Neural cell (in vitro differentiated cells): ENCODE data around the gene CLPSL2. TPM values are rescaled to one million over a fixed set of nuclear protein-coding genes. Genes with fewer than 3 reads are reported as not detected.

ENCODE experiments used
- H2AFZ ChIP-seq: fragments of 200-600, 300-800 bp; sonication (generic), shearing (Covaris generic); 2 replicates; pipeline ENCODE4 v1.6.0; 2014; ENCODE audit warnings: low read depth, mild to moderate bottlenecking, antibody characterized with exemption, low read length, moderate library complexity
- H3F3A ChIP-seq: fragments of 200-600 bp; shearing (Covaris generic); 2 replicates; pipeline ENCODE4 v1.6.1; 2016; ENCODE audit warnings: mild to moderate bottlenecking, moderate library complexity, mixed read lengths, antibody characterized with exemption, low read length; ENCODE audit not compliant: insufficient read depth, poor library complexity, severe bottlenecking
- H3K27ac ChIP-seq: fragments of 200-600, 300-800 bp; sonication (generic), shearing (Covaris generic); 2 replicates; pipeline ENCODE4 v1.5.1; 2014; ENCODE audit warnings: mild to moderate bottlenecking, low read length, moderate library complexity
- H3K27me3 ChIP-seq: fragments of 300-800, 200-600 bp; sonication (generic), shearing (Covaris generic); 2 replicates; pipeline ENCODE4 v1.6.0; 2014; ENCODE audit warnings: mild to moderate bottlenecking, low read depth, low read length, moderate library complexity; ENCODE audit not compliant: insufficient read depth
- H3K36me3 ChIP-seq: fragments of 300-800, 200-600 bp; sonication (generic), shearing (Covaris generic); 2 replicates; pipeline ENCODE4 v1.5.1; 2014; ENCODE audit warnings: mild to moderate bottlenecking, antibody characterized with exemption, low read length, moderate library complexity; ENCODE audit not compliant: insufficient read depth
- H3K4me2 ChIP-seq: fragments of 300-800, 200-600 bp; sonication (generic), shearing (Covaris generic); 2 replicates; pipeline ENCODE4 v1.6.0; 2014; ENCODE audit warnings: mild to moderate bottlenecking, low read length
- H3K4me3 ChIP-seq: fragments of 300-800, 200-600 bp; sonication (generic), shearing (Covaris generic); 2 replicates; pipeline ENCODE4 v1.5.1; 2014; ENCODE audit warnings: mild to moderate bottlenecking, low read length, moderate library complexity
- H3K79me2 ChIP-seq: fragments of 200-600 bp; shearing (Covaris generic); replicated peaks from 2 replicates; pipeline ENCODE4 v1.6.0; 2014; ENCODE audit warnings: mild to moderate bottlenecking, low read length, moderate library complexity; ENCODE audit not compliant: insufficient read depth
- H3K9ac ChIP-seq: fragments of 300-800, 200-600 bp; sonication (generic), shearing (Covaris generic); 2 replicates; pipeline ENCODE4 v1.6.1; 2016; ENCODE audit warnings: mild to moderate bottlenecking, low read length, mixed read lengths
- H3K9me2 ChIP-seq: fragments of 200-600 bp; shearing (Covaris generic); 2 replicates; pipeline ENCODE4 v1.6.1; 2016; ENCODE audit warnings: mild to moderate bottlenecking, low read length, mixed read lengths; ENCODE audit not compliant: insufficient read depth
- H3K9me3 ChIP-seq: fragments of 200-600, 300-800 bp; sonication (generic), shearing (Covaris generic); 2 replicates; pipeline ENCODE4 v1.6.1; 2016; ENCODE audit warnings: mild to moderate bottlenecking, mixed run types, low read length, moderate library complexity, mixed read lengths
- H4K20me1 ChIP-seq: fragments of 200-600 bp; shearing (Covaris generic); 2 replicates; pipeline ENCODE4 v1.6.1; 2016; ENCODE audit warnings: mild to moderate bottlenecking, mixed run types; ENCODE audit not compliant: insufficient read depth
- CTCF ChIP-seq: fragments of 450-650 bp; IDR thresholded peaks from 2 replicates; pipeline ENCODE4 v1.5.1; 2014; ENCODE audit warnings: antibody characterized with exemption, mild to moderate bottlenecking, moderate library complexity; ENCODE audit not compliant: poor library complexity, severe bottlenecking
- EP300 ChIP-seq: fragments of 450-650 bp; conservative IDR thresholded peaks from 2 replicates; pipeline ENCODE4 v1.6.1; 2014; ENCODE audit warnings: antibody characterized with exemption, mild to moderate bottlenecking, moderate library complexity; ENCODE audit not compliant: poor library complexity, severe bottlenecking
- EZH2 ChIP-seq: fragments of 200-600, 300-800 bp; shearing (Covaris generic), sonication (generic); IDR thresholded peaks from 2 replicates; pipeline ENCODE4 v1.6.1; 2014; ENCODE audit warnings: antibody characterized with exemption, low read length, borderline replicate concordance, mild to moderate bottlenecking; ENCODE audit not compliant: insufficient read depth, poor library complexity, severe bottlenecking
- MXI1 ChIP-seq: fragments of 450-650 bp; conservative IDR thresholded peaks from 2 replicates; pipeline ENCODE4 v1.6.1; 2014; ENCODE audit warnings: antibody characterized with exemption, mild to moderate bottlenecking; ENCODE audit not compliant: poor library complexity, severe bottlenecking
- POLR2AphosphoS5 ChIP-seq: IDR thresholded peaks from 2 replicates; pipeline ENCODE4 v1.6.1; 2012
- RAD21 ChIP-seq: fragments of 450-650 bp; conservative IDR thresholded peaks from 2 replicates; pipeline ENCODE4 v1.6.1; 2014; ENCODE audit warnings: antibody characterized with exemption, mild to moderate bottlenecking, moderate library complexity
- REST ChIP-seq: IDR thresholded peaks from 2 replicates; pipeline ENCODE4 v1.6.1; 2012; ENCODE audit warnings: borderline replicate concordance
- SMC3 ChIP-seq: fragments of 450-650 bp; conservative IDR thresholded peaks from 2 replicates; pipeline ENCODE4 v1.6.1; 2014; ENCODE audit warnings: antibody characterized with exemption, mild to moderate bottlenecking, moderate library complexity; ENCODE audit not compliant: poor library complexity
- TAF1 ChIP-seq: IDR thresholded peaks from 2 replicates; pipeline ENCODE4 v1.6.1; 2012; ENCODE audit warnings: low read depth
- polyA plus RNA-seq: library from polyadenylated mRNA; depleted of rRNA; stranded (reverse); fragments of >200 nt; gene quantifications from 2 replicates; pipeline ENCODE4 v1.2.3, GENCODE V29; 2014

Gene CLPSL2
- polyA plus RNA-seq, 1 donor from 2014 or later = not detected

- Histone ChIP-seq H3K79me2 (no peaks in the 10 kb centered on the region), H3K4me3 (no peak overlapping the region), H3K27ac (no peak overlapping the region), H3K9ac (no peak overlapping the region), H3K9me3 (no peaks in the 10 kb centered on the region), H3K27me3 (peaks cover 9% of the 10 kb centered on the region), H2AFZ (no peak overlapping the region), H3K9me2 (no peaks in the 10 kb centered on the region), H3K36me3 (no peaks in the 10 kb centered on the region), H4K20me1 (no peaks in the 10 kb centered on the region), H3F3A (no peaks in the 10 kb centered on the region), H3K4me2 (no peak overlapping the region)
- TF ChIP-seq SMC3 (no peak), MXI1 (no peak), EP300 (no peak), EZH2 (no peak)
Measured at GRCh38 chr6:35769211-35769610, 7.2 kb upstream of the CLPSL2 start.

DNA sequence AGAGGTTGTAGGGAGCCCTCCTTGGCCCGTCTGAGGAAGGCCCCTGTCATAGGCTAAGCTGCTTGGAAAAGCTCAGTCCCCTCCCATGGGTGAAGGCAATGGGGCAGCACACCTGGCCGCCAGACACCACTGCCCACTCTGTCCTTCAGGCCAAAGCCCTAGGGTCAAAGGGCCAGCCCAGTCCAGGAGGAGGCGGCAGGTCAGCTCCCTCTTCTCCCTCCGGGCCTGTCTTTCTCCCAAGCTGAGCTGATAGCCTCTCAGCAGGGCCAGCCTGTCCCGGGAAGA lies 5.1 kb upstream of the CLPSL2 start:
- Histone ChIP-seq H3K9ac (no peak overlapping the region), H3K9me3 (no peaks in the 10 kb centered on the region), H2AFZ (no peak overlapping the region), H3K4me2 (no peak overlapping the region), H3K9me2 (no peaks in the 10 kb centered on the region), H3F3A (no peaks in the 10 kb centered on the region), H3K4me3 (no peak overlapping the region), H3K79me2 (no peaks in the 10 kb centered on the region), H3K27me3 (peaks cover 7% of the 10 kb centered on the region), H3K27ac (no peak overlapping the region), H3K36me3 (no peaks in the 10 kb centered on the region), H4K20me1 (no peaks in the 10 kb centered on the region)
- TF ChIP-seq SMC3 (no peak), MXI1 (no peak), REST (no peak), TAF1 (no peak), CTCF (no peak), EP300 (no peak), RAD21 (no peak), POLR2AphosphoS5 (no peak)

- H3K36me3 ChIP-seq = no peaks in the 10 kb centered on the region
- no peaks in the 10 kb centered on the region for H3K9me3 ChIP-seq
- H3K9me2 ChIP-seq = no peaks in the 10 kb centered on the region
- no peak for TF ChIP-seq RAD21
- TF ChIP-seq CTCF = no peak
- no peak for TF ChIP-seq TAF1
- TF ChIP-seq EZH2 = no peak
- no peak for TF ChIP-seq EP300
- TF ChIP-seq POLR2AphosphoS5 = no peak
- no peak for TF ChIP-seq REST
- TF ChIP-seq MXI1 = no peak
- no peak for TF ChIP-seq SMC3
- no peak overlapping the region for H3K9ac ChIP-seq
- H2AFZ ChIP-seq = no peak overlapping the region
- H3F3A ChIP-seq = no peaks in the 10 kb centered on the region
- no peaks in the 10 kb centered on the region for H4K20me1 ChIP-seq
- peaks cover 17% of the 10 kb centered on the region for H3K27me3 ChIP-seq
- H3K79me2 ChIP-seq = no peaks in the 10 kb centered on the region
- H3K27ac ChIP-seq = no peak overlapping the region
- no peak overlapping the region for H3K4me2 ChIP-seq
- H3K4me3 ChIP-seq = no peak overlapping the region
Measured at GRCh38 chr6:35774116-35774794, 2.1 kb upstream of the CLPSL2 start.
